GM21723 (cell line): Measurements from ENCODE around the gene ULK3.
"Not testable (repeated sequence)": the region's sequence is repeated elsewhere in the genome, so short reads cannot be mapped to it uniquely, and the experiment has no call there.

Experiments
- ATAC-seq: cut with Tn5 transposase; IDR thresholded peaks from one replicate; pipeline ENCODE4 v1.9.1; 2021; ENCODE audit warnings: mild to moderate bottlenecking, moderate library complexity; ENCODE audit not compliant: unreplicated experiment

The ULK3 gene

GRCh38 chr15:74842581-74843444 is at the start of gene ULK3:
Gene ULK3, minus strand, starts transcription at chr15:74843156. Its CDS starts 51 bp downstream, at chr15:74843105.
- peak; percentile 75 for ATAC-seq

GRCh38 chr15:74892313-74892712 is 49.4 kb upstream of the ULK3 start:
- no peak for ATAC-seq

GRCh38 chr15:74891469-74891868 is 48.5 kb upstream of the ULK3 start:
- ATAC-seq = no peak

GRCh38 chr15:74890665-74890960 is 47.7 kb upstream of the ULK3 start:
- ATAC-seq = no peak

- ATAC-seq = peak; percentile 96
These were observed 47.1 kb upstream of the ULK3 start, which contains the start of gene MPI for GRCh38 chr15:74889883-74890664. Gene MPI, plus strand, starts transcription at chr15:74890042. Its CDS starts 32 bp downstream, at chr15:74890074.

GRCh38 chr15:74889390-74889882 is 46.5 kb upstream of the ULK3 start:
- peak; percentile 11 for ATAC-seq

GRCh38 chr15:74888716-74889115 is 45.8 kb upstream of the ULK3 start:
- no peak for ATAC-seq

- not testable (repeated sequence) for ATAC-seq
These were observed 44.7 kb upstream of the ULK3 start for GRCh38 chr15:74887537-74888193.

- ATAC-seq = no peak
These were observed 42.5 kb upstream of the ULK3 start for GRCh38 chr15:74885461-74885860.

GRCh38 chr15:74884428-74885223 is 41.7 kb upstream of the ULK3 start:
- no peak for ATAC-seq

- ATAC-seq = no peak
These were observed 39.6 kb upstream of the ULK3 start for GRCh38 chr15:74882528-74882927.

- ATAC-seq = no peak
These were observed 35.3 kb upstream of the ULK3 start for GRCh38 chr15:74878273-74878672.

GRCh38 chr15:74873756-74874424 is 30.9 kb upstream of the ULK3 start:
- ATAC-seq = no peak

GRCh38 chr15:74873036-74873755 is 30.2 kb upstream of the ULK3 start, which contains the start of gene SCAMP2:
Gene SCAMP2, minus strand, starts transcription at chr15:74873365. Its CDS starts 110 bp downstream, at chr15:74873255.
- peak; percentile 78 for ATAC-seq

GRCh38 chr15:74872702-74873035 is 29.7 kb upstream of the ULK3 start:
- no peak for ATAC-seq

GRCh38 chr15:74870436-74871215 is 27.7 kb upstream of the ULK3 start:
- no peak for ATAC-seq

GRCh38 chr15:74869726-74870407 is 26.9 kb upstream of the ULK3 start:
- ATAC-seq = peak; percentile 60

- ATAC-seq = no peak
These were observed 26.4 kb upstream of the ULK3 start for GRCh38 chr15:74869372-74869725.
